Transverse colon (tissue), 3 donors: Measurements from ENCODE around the gene TRIP12.

Source experiments
- POLR2A ChIP-seq: fragments of 450-650 bp; IDR thresholded peaks from one replicate; pipeline ENCODE4 v1.6.1; 2016; ENCODE audit warnings: antibody characterized with exemption, mild to moderate bottlenecking, moderate library complexity
- TF ChIP-seq, protein P1 (sequence below), 5 experiments: fragments of 200-600 bp in 3 of 5; fragments of 450-650 bp in 2 of 5; sonication (generic) in 3 of 5; IDR thresholded peaks; 1 replicate in 2 of 5; 2 replicates in 3 of 5; pipeline ENCODE4 v1.5.1; 2016 to 2017; ENCODE audit warnings: antibody characterized with exemption in 5 of 5, inconsistent platforms in 3 of 5, mild to moderate bottlenecking in 2 of 5, moderate library complexity in 1 of 5

- TF ChIP-seq POLR2A, result no peak
- TF ChIP-seq, protein P1, sequence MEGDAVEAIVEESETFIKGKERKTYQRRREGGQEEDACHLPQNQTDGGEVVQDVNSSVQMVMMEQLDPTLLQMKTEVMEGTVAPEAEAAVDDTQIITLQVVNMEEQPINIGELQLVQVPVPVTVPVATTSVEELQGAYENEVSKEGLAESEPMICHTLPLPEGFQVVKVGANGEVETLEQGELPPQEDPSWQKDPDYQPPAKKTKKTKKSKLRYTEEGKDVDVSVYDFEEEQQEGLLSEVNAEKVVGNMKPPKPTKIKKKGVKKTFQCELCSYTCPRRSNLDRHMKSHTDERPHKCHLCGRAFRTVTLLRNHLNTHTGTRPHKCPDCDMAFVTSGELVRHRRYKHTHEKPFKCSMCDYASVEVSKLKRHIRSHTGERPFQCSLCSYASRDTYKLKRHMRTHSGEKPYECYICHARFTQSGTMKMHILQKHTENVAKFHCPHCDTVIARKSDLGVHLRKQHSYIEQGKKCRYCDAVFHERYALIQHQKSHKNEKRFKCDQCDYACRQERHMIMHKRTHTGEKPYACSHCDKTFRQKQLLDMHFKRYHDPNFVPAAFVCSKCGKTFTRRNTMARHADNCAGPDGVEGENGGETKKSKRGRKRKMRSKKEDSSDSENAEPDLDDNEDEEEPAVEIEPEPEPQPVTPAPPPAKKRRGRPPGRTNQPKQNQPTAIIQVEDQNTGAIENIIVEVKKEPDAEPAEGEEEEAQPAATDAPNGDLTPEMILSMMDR (IDR thresholded peaks at IDR 0.05), result no peak
Observed at GRCh38 chr2:229777716-229778115, 144.1 kb downstream of the TRIP12 start.
